ENCODE data around the gene AGMAT.

GRCh38 chr1:15622712-15623373, 38.0 kb upstream of the AGMAT start:
- TF ChIP-seq CTCF (IDR thresholded peaks at IDR 0.05) = no peak
- TF ChIP-seq EZH2 (IDR thresholded peaks at IDR 0.05) = no peak
- no peak for TF ChIP-seq EZH2phosphoT487 (IDR thresholded peaks at IDR 0.05)

All from neural progenitor cell (in vitro differentiated cells).